Right lobe of liver (tissue), 6 donors: Measurements from ENCODE around the gene ABCD2. TPM values are rescaled to one million over a fixed set of nuclear protein-coding genes. Genes with fewer than 3 reads are reported as not detected.
A peak's percentile ranks its signal among the peaks of the same experiment; 100 is the strongest.

ENCODE experiments used
- ATAC-seq, 4 donors: fragments of 200-7000 bp; cut with Tn5 transposase; one replicate each; pipeline ENCODE4 v1.9.1; 2020; ENCODE audit warnings: mild to moderate bottlenecking in 4 of 4, moderate library complexity in 4 of 4
- DNase-seq, 3 donors: peaks; one replicate each; pipeline ENCODE4 v3.0.0-alpha.2; 2020
- H3K27ac ChIP-seq, 3 donors: fragments of 200-600 bp; one replicate each; pipeline ENCODE4 v1.8.0; 2022
- H3K27me3 ChIP-seq, 2 donors: fragments of 200-600 bp; one replicate each; pipeline ENCODE4 v1.8.0; 2022
- H3K36me3 ChIP-seq, 4 donors: fragments of 200-600 bp; sonication (generic) in 1 of 4; one replicate each; pipeline versions ENCODE4 v1.5.1 to v1.8.0; 2017 to 2022; ENCODE audit warnings: control low read depth in 1 of 4
- H3K4me1 ChIP-seq, 4 donors: fragments of 200-600 bp; sonication (generic) in 1 of 4; one replicate each; pipeline versions ENCODE4 v1.5.1 to v1.8.0; 2017 to 2022; ENCODE audit warnings: control low read depth in 1 of 4
- H3K4me3 ChIP-seq, 3 donors: fragments of 200-600 bp; one replicate each; pipeline ENCODE4 v1.8.0; 2022
- H3K9me3 ChIP-seq, 4 donors: fragments of 200-600 bp; sonication (generic) in 1 of 4; one replicate each; pipeline versions ENCODE4 v1.5.1 to v1.8.0; 2017 to 2022; ENCODE audit warnings: control low read depth in 1 of 4
- POLR2A ChIP-seq: fragments of 450-650 bp; IDR thresholded peaks from one replicate; pipeline ENCODE4 v1.6.1; 2017; ENCODE audit warnings: antibody characterized with exemption, mild to moderate bottlenecking
- WGBS: methylation state at CpG from one replicate; pipeline ENCODE4 v1.1.6; 2018; ENCODE audit warnings: low coverage, low lambda C conversion rate; ENCODE audit not compliant: insufficient coverage; ENCODE audit errors: missing lambda C conversion rate; 5-methylcytosine and 5-hydroxymethylcytosine counted together
- intact Hi-C, 2 donors: fragments of 100-400 bp; cut with DNase I; formaldehyde crosslinking; loops; one replicate each; pipeline versions ENCODE4 v1.11.2 to v1.14.1; 2022
- total RNA-seq, 6 experiments: library from RNA; depleted of rRNA in 2 of 6; stranded (reverse); fragments of >200 nt in 2 of 6; fragmentation: NEBNext Ultra II Directional in 3 of 6; extraction: Animal tissue kit (Norgen Biotek cat#: 25700) in 3 of 6; gene quantifications; one replicate each; pipeline versions ENCODE4 v1.1.0 to v1.2.4, GENCODE V29; 2016 to 2023
- TF ChIP-seq, protein P1 (sequence below), 4 donors: fragments of 200-600 bp in 3 of 4; fragments of 450-650 bp in 1 of 4; IDR thresholded peaks; one replicate each; pipeline versions ENCODE4 v1.5.1 to v1.8.0; 2016 to 2022; ENCODE audit warnings: antibody characterized with exemption in 4 of 4, mild to moderate bottlenecking in 2 of 4
- donor health status: DM: no; HTN: yes; CAD: no.
- donor health status: DM: no; HTN: no; CAD: no.
- donor health status: DM: no; HTN: no; CAD: no.
- donor health status: DM: no; HTN: yes; CAD: no.
- donor health status: DM: no; HTN: yes; CAD: no.

Gene ABCD2
- total RNA-seq, 6 experiments from 2014 or later = 0.05 to 0.25 (median 0.09) TPM; not detected in 2

GRCh38 chr12:39595928-39596327, 23.7 kb downstream of the ABCD2 start:
- Histone ChIP-seq H3K4me3 (no peak overlapping the region), H3K27ac (no peak overlapping the region), H3K9me3 (no peaks in the 10 kb centered on the region), H3K27me3 (no peaks in the 10 kb centered on the region), H3K36me3 (no peaks in the 10 kb centered on the region), H3K4me1 (peaks cover 0 to 9% (median 0%) of the 10 kb centered on the region in 4 donors)
- intact Hi-C loops = no loop called here
- DNase-seq (no peak), ATAC-seq (no peak)
- 57% methylated on average over 2 of the region's 2 CpGs for WGBS
- no peak for TF ChIP-seq POLR2A
- TF ChIP-seq, protein P1, sequence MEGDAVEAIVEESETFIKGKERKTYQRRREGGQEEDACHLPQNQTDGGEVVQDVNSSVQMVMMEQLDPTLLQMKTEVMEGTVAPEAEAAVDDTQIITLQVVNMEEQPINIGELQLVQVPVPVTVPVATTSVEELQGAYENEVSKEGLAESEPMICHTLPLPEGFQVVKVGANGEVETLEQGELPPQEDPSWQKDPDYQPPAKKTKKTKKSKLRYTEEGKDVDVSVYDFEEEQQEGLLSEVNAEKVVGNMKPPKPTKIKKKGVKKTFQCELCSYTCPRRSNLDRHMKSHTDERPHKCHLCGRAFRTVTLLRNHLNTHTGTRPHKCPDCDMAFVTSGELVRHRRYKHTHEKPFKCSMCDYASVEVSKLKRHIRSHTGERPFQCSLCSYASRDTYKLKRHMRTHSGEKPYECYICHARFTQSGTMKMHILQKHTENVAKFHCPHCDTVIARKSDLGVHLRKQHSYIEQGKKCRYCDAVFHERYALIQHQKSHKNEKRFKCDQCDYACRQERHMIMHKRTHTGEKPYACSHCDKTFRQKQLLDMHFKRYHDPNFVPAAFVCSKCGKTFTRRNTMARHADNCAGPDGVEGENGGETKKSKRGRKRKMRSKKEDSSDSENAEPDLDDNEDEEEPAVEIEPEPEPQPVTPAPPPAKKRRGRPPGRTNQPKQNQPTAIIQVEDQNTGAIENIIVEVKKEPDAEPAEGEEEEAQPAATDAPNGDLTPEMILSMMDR (IDR thresholded peaks at IDR 0.05) = no peak

DNA sequence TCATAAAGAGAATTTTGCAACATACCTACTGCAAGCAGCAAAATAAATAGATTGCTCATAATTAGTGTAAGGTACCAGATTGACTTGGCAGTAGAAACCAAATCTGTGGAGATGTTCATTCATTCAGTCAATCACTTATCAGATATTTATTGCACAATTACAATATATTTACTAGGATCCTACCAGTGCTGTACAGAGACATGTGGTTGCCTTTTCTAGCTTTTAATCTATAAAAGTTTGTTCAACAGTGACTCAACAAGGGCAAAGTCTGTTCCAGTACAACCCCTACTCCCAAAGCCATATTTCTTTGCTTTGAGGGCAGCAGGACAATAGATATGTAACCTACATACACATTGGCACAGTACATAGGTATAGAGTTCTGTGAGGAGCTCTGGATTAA, 27.3 kb downstream of the ABCD2 start:
- Histone ChIP-seq H3K4me1 (peaks cover 0 to 9% (median 0%) of the 10 kb centered on the region in 4 donors), H3K9me3 (no peaks in the 10 kb centered on the region), H3K27ac (peak overlapping the region in 1 of 3 donors; percentile 47), H3K4me3 (no peak overlapping the region), H3K36me3 (no peaks in the 10 kb centered on the region), H3K27me3 (no peaks in the 10 kb centered on the region)
- DNase-seq = no peak
- peak; percentile 92 to 99 (median 96) for ATAC-seq
- intact Hi-C loops = no loop called here
- TF ChIP-seq POLR2A = no peak
- TF ChIP-seq, protein P1 (IDR thresholded peaks at IDR 0.05) = no peak

DNA sequence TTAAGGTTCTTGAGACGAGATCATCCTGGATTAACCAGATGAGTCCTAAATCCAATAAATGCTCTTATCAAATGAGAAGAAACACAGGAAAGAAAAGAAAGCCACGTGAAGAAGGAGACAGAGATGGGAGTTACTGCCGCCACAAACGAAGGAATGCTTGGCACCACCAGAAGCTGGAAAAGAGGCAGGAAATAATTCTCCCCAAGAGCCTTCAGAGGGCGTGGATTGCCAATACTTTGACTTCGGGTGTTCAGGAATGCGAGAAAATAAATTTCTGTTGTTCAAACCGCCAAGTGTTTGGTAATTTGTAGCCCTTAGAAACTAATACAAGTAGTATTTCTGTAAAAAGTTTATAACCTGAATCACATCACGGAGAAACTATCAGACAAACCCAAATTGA, 31.3 kb downstream of the ABCD2 start:
- Histone ChIP-seq H3K9me3 (no peaks in the 10 kb centered on the region), H3K36me3 (no peaks in the 10 kb centered on the region), H3K27ac (no peak overlapping the region), H3K4me3 (no peak overlapping the region), H3K27me3 (no peaks in the 10 kb centered on the region), H3K4me1 (peaks cover 0 to 9% (median 0%) of the 10 kb centered on the region in 4 donors)
- TF ChIP-seq, protein P1 (IDR thresholded peaks at IDR 0.05) = no peak
- no peak for TF ChIP-seq POLR2A
- no peak for DNase-seq
- intact Hi-C loops = no loop called here
- WGBS = 78% methylated on average over 9 of the region's 9 CpGs
- no peak for ATAC-seq

- H3K36me3 ChIP-seq = no peaks in the 10 kb centered on the region
- no peak overlapping the region for H3K27ac ChIP-seq
- intact Hi-C loops = no loop called here
- TF ChIP-seq POLR2A = no peak
- TF ChIP-seq, protein P1 (IDR thresholded peaks at IDR 0.05) = peak; percentile 20 to 41 (median 34)
- H3K27me3 ChIP-seq = no peaks in the 10 kb centered on the region
- 56% methylated on average over 3 of the region's 3 CpGs for WGBS
- no peaks in the 10 kb centered on the region for H3K9me3 ChIP-seq
- no peak for DNase-seq
- peaks cover 0 to 8% (median 0%) of the 10 kb centered on the region in 4 donors for H3K4me1 ChIP-seq
- ATAC-seq = peak in 3 of 4 donors; percentile 58 to 66 (median 63)
- H3K4me3 ChIP-seq = no peak overlapping the region
Measured at GRCh38 chr12:39587225-39587624, 32.4 kb downstream of the ABCD2 start.

GRCh38 chr12:39586816-39587215, 32.8 kb downstream of the ABCD2 start:
- DNase-seq (no peak), ATAC-seq (no peak)
- Histone ChIP-seq H3K27me3 (no peaks in the 10 kb centered on the region), H3K9me3 (no peaks in the 10 kb centered on the region), H3K4me3 (no peak overlapping the region), H3K27ac (no peak overlapping the region), H3K36me3 (no peaks in the 10 kb centered on the region), H3K4me1 (peaks cover 0 to 3% (median 0%) of the 10 kb centered on the region in 4 donors)
- WGBS = 100% methylated on average over 1 of the region's 1 CpG
- intact Hi-C loops = no loop called here
- TF ChIP-seq, protein P1 (IDR thresholded peaks at IDR 0.05) = no peak
- no peak for TF ChIP-seq POLR2A
